DOHH2 (cell line): ENCODE measurements around the gene MEN1.

Experiments
- H3F3A ChIP-seq: fragments of 200-600 bp; sonication (generic), shearing (Covaris generic); 2 replicates; pipeline ENCODE4 v1.6.0; 2016; ENCODE audit warnings: antibody characterized with exemption, mild to moderate bottlenecking; ENCODE audit not compliant: control insufficient read depth, insufficient read depth
- H3K27ac ChIP-seq: fragments of 200-600 bp; sonication (generic); 2 replicates; pipeline ENCODE4 v1.5.1; 2014; ENCODE audit warnings: low read depth, mild to moderate bottlenecking, low read length, moderate library complexity
- H3K27me3 ChIP-seq: fragments of 200-600 bp; sonication (generic); 2 replicates; pipeline ENCODE4 v1.6.1; 2014; ENCODE audit warnings: mild to moderate bottlenecking, low read length, mixed read lengths; ENCODE audit not compliant: control insufficient read depth
- H3K36me3 ChIP-seq: fragments of 200-600 bp; sonication (generic); 2 replicates; pipeline ENCODE4 v1.6.1; 2014; ENCODE audit warnings: mild to moderate bottlenecking, low read length, moderate library complexity, mixed read lengths; ENCODE audit not compliant: control insufficient read depth
- H3K4me1 ChIP-seq: fragments of 200-600 bp; sonication (generic); 2 replicates; pipeline ENCODE4 v1.6.1; 2014; ENCODE audit warnings: mild to moderate bottlenecking, low read length, mixed read lengths; ENCODE audit not compliant: control insufficient read depth
- H3K4me2 ChIP-seq: fragments of 200-600 bp; sonication (generic); 2 replicates; pipeline ENCODE4 v1.6.0; 2014; ENCODE audit warnings: mild to moderate bottlenecking, low read length, moderate library complexity
- H3K4me3 ChIP-seq: fragments of 200-600 bp; sonication (generic); 2 replicates; pipeline ENCODE4 v1.5.1; 2014; ENCODE audit warnings: mild to moderate bottlenecking, low read length, mixed read lengths
- H3K79me2 ChIP-seq: fragments of 200-600 bp; sonication (generic); 2 replicates; pipeline ENCODE4 v1.6.1; 2014; ENCODE audit warnings: mild to moderate bottlenecking, low read length, mixed read lengths; ENCODE audit not compliant: control insufficient read depth
- H3K9me2 ChIP-seq: fragments of 200-600 bp; sonication (generic); replicated peaks from 2 replicates; pipeline ENCODE4 v1.6.1; 2014; ENCODE audit warnings: mild to moderate bottlenecking, low read length, mixed read lengths; ENCODE audit not compliant: control insufficient read depth
- H3K9me3 ChIP-seq: fragments of 200-600 bp; sonication (generic); 2 replicates; pipeline ENCODE4 v1.6.1; 2014; ENCODE audit warnings: antibody characterized with exemption, low read length, mixed read lengths; ENCODE audit not compliant: control insufficient read depth, insufficient read depth
- H4K20me1 ChIP-seq: fragments of 200-600 bp; sonication (generic); 2 replicates; pipeline ENCODE4 v1.6.0; 2014; ENCODE audit warnings: low read depth, mild to moderate bottlenecking, antibody characterized with exemption, low read length, moderate library complexity; ENCODE audit not compliant: control insufficient read depth, insufficient read depth
- EZH2phosphoT487 ChIP-seq: fragments of 200-600 bp; sonication (generic); IDR thresholded peaks from 2 replicates; pipeline ENCODE4 v1.6.1; 2017; ENCODE audit warnings: borderline replicate concordance, mild to moderate bottlenecking, antibody characterized with exemption, low read length, moderate library complexity, mixed read lengths
- TF ChIP-seq, protein P1 (sequence below): fragments of 200-600 bp; sonication (generic); IDR thresholded peaks from one replicate; pipeline ENCODE4 v1.5.1; 2014; ENCODE audit warnings: antibody characterized with exemption, mild to moderate bottlenecking, low read depth, low read length; ENCODE audit not compliant: poor library complexity, severe bottlenecking

MEN1 gene

GRCh38 chr11:64834031-64834722, 23.8 kb upstream of the MEN1 start:
- Histone ChIP-seq H3K9me2 (no peaks in the 10 kb centered on the region), H3K27me3 (no peaks in the 10 kb centered on the region), H3K4me1 (peaks cover 3% of the 10 kb centered on the region), H3K9me3 (no peaks in the 10 kb centered on the region), H3K4me2 (no peak overlapping the region), H3K79me2 (no peaks in the 10 kb centered on the region), H3K36me3 (no peaks in the 10 kb centered on the region), H3K27ac (no peak overlapping the region), H3K4me3 (no peak overlapping the region), H3F3A (no peaks in the 10 kb centered on the region), H4K20me1 (no peaks in the 10 kb centered on the region)
- TF ChIP-seq EZH2phosphoT487: no peak
- TF ChIP-seq, protein P1, sequence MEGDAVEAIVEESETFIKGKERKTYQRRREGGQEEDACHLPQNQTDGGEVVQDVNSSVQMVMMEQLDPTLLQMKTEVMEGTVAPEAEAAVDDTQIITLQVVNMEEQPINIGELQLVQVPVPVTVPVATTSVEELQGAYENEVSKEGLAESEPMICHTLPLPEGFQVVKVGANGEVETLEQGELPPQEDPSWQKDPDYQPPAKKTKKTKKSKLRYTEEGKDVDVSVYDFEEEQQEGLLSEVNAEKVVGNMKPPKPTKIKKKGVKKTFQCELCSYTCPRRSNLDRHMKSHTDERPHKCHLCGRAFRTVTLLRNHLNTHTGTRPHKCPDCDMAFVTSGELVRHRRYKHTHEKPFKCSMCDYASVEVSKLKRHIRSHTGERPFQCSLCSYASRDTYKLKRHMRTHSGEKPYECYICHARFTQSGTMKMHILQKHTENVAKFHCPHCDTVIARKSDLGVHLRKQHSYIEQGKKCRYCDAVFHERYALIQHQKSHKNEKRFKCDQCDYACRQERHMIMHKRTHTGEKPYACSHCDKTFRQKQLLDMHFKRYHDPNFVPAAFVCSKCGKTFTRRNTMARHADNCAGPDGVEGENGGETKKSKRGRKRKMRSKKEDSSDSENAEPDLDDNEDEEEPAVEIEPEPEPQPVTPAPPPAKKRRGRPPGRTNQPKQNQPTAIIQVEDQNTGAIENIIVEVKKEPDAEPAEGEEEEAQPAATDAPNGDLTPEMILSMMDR: no peak

DNA sequence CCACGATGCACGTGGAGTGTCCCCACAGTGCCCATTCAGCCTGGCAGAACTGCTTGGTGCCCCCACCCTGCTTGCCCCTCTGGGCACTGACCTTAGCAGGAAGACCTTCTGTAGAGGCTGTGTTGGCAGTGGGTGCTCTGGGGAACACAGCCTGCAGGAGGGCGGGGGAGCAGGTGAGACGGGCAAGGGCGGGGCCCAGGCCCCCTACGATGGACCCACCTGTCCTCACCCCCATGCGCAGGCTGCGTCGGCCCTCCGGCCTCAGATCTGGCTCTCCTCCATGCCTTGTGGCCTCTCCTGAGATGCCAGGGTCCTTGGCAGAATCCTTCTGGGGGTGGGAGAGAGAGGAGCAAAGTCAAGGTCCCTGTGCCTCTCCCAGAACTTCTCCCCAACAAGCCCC, 23.2 kb upstream of the MEN1 start:
- H3K4me3 ChIP-seq: no peak overlapping the region
- no peak overlapping the region for H3K4me2 ChIP-seq
- H4K20me1 ChIP-seq: no peaks in the 10 kb centered on the region
- no peaks in the 10 kb centered on the region for H3K79me2 ChIP-seq
- H3K36me3 ChIP-seq: no peaks in the 10 kb centered on the region
- H3K27me3 ChIP-seq: no peaks in the 10 kb centered on the region
- peaks cover 9% of the 10 kb centered on the region for H3K4me1 ChIP-seq
- no peak overlapping the region for H3K27ac ChIP-seq
- no peaks in the 10 kb centered on the region for H3F3A ChIP-seq
- TF ChIP-seq, protein P1: no peak
- no peak for TF ChIP-seq EZH2phosphoT487
- H3K9me3 ChIP-seq: no peaks in the 10 kb centered on the region
- H3K9me2 ChIP-seq: no peaks in the 10 kb centered on the region

DNA sequence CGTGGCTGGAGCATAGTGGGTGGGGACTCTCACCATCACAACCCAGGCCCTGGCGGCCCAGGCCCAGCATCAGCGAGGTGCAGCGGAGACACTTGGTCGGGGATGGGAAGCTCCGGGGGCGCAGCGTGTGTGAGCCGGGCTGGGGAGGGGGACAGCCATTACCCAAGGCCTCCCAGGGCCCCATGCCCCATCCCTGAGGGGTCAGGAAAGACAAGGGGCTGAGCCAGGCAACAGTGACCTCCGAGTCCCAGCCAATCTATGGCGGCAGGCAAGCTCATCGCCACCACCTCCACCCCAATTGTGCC, 22.8 kb upstream of the MEN1 start:
- H3K36me3 ChIP-seq: no peaks in the 10 kb centered on the region
- H3K4me3 ChIP-seq: no peak overlapping the region
- H3K27ac ChIP-seq: no peak overlapping the region
- H4K20me1 ChIP-seq: no peaks in the 10 kb centered on the region
- H3K4me2 ChIP-seq: no peak overlapping the region
- peaks cover 10% of the 10 kb centered on the region for H3K4me1 ChIP-seq
- no peaks in the 10 kb centered on the region for H3K79me2 ChIP-seq
- H3K27me3 ChIP-seq: no peaks in the 10 kb centered on the region
- no peaks in the 10 kb centered on the region for H3F3A ChIP-seq
- no peak for TF ChIP-seq EZH2phosphoT487
- TF ChIP-seq, protein P1: no peak
- H3K9me3 ChIP-seq: no peaks in the 10 kb centered on the region
- no peaks in the 10 kb centered on the region for H3K9me2 ChIP-seq
